GM18907 (cell line): ENCODE data around the gene LRRC57.

Source experiments
- ATAC-seq: cut with Tn5 transposase; IDR thresholded peaks from one replicate; pipeline ENCODE4 v1.9.1; 2021; ENCODE audit warnings: mild to moderate bottlenecking, moderate library complexity; ENCODE audit not compliant: unreplicated experiment

The LRRC57 gene

GRCh38 chr15:42553554-42553953 is 5.0 kb upstream of the LRRC57 start:
- ATAC-seq, result no peak

- ATAC-seq, result no peak
Measured at GRCh38 chr15:42549741-42550392, 1.3 kb upstream of the LRRC57 start.

- peak; percentile 46 for ATAC-seq
Measured at GRCh38 chr15:42549032-42549491, 469 bp upstream of the LRRC57 start.

DNA sequence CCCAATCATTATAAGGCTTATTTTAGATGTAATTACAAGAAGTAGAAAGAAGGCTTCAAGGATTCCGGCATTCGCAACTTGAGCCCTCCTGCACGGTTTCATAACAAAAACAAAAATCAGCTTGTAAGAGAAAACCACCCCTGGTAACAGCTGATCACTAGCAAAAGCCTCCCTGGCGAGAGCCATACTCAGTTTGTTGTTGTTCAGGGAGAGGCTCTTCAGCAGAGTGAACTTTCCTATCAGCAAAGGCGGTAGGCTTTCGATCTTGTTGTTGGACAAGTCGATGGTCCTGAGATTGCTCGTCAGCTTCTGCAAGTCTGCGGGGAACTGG is 710 bp downstream of the LRRC57 start:
- peak; percentile 17 for ATAC-seq

DNA sequence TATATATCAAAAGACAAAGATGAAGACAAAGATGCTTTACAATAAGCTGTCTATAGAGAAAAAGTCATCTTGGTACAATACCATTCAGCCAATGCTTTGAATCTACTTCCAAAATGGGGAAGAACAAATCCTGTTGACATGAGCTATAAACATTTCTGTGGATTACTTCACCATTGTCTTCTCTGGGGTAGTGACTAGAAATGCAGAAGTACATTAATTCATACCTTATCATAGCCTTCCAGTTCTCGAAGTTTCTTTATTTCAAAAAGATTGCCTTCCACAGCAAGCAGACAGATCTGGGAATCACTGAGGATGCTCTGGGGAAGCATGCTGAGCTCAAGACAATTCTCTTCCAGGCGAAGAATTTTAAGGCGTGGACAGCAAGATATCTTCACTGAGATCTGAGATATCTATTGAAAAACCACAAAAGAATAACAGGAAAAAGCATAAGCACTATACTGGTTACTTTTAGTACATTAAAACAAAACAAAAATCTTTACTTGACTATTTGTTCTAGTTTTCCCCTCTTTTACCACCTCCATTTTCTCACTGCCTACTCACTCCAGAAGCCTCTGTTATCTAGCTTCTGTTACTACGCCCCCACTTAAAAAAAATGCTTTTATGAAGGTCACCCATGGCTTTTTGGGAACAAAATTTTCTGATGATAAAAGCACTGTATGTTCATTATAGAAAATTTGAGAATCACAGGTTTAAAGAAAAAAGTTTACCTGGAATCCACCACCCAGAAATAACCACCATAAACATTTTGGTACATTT is 3.6 kb downstream of the LRRC57 start:
- ATAC-seq, result no peak

DNA sequence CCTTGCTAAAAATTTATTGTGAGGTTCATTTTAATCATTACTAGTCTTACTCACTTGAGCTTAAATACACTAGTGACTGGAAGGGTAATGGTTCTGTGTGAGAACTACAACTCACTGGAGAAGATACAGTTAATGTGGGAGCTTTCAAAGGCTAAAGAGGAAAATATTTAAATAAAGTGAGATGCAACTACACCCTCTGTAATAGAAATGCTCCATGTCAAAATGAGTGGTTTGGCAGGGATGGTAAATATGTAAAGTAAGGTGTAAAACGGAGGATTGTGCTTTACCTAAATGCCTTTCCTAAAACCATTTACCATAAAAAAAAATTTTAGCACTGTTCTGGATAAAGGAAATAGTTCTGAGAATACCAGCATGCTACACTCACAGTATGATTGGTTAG is 15.3 kb downstream of the LRRC57 start:
- no peak for ATAC-seq

DNA sequence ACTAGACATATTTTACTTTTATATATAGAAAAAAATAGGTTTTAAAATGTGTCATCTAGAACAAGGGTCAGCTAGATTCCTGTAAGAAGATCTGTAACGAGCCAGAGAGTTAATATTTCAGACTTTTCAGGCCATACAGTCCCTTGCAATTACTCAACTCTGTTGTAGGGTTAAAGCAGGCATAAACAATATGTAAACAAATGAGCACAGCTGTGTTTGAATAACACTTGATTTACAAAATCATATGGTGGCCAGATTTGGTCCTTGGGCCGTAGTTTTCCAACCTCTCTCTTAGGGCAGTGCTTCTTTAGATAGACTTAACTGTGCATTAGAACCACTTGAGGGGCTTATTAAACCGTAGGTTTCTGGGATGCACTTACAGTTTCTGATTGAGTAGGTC is 19.6 kb downstream of the LRRC57 start:
- no peak for ATAC-seq

DNA sequence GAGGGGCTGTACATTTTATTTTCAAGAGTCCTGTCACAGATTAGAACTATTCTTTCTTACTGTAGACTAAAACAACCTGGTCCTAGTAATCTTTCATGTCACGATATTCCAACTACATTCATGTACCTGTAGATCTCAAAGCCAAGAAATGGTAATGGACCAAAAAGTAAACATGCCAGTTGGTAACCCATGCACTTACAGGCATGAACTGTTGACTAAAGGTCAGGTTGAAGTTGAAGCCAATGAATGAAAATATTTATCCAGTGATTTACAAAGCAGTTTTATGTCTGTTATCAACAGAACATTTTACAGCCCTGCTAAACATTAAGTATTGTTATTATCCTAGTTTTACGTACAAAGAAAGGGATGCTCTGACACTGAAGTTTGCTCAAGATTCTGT is 25.3 kb downstream of the LRRC57 start:
- ATAC-seq, result no peak

DNA sequence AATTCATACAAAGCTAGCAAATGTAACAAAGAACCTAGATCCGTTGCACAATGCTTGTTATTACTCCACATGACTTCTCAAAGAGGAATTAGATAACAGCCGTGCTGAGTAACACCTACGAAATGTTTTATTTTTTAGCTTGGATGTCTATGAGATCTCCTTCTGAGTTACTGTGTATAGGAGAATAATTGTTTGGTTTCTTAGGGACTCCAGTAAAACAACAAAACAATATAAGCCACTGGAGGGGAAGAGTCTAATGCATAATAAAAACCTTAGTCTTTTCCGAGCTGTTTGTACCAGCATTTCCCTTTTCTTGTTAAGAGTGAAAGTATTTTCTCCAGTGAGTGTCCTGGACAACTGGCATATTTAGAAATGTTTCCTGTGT is 37.6 kb downstream of the LRRC57 start:
- ATAC-seq, result no peak

DNA sequence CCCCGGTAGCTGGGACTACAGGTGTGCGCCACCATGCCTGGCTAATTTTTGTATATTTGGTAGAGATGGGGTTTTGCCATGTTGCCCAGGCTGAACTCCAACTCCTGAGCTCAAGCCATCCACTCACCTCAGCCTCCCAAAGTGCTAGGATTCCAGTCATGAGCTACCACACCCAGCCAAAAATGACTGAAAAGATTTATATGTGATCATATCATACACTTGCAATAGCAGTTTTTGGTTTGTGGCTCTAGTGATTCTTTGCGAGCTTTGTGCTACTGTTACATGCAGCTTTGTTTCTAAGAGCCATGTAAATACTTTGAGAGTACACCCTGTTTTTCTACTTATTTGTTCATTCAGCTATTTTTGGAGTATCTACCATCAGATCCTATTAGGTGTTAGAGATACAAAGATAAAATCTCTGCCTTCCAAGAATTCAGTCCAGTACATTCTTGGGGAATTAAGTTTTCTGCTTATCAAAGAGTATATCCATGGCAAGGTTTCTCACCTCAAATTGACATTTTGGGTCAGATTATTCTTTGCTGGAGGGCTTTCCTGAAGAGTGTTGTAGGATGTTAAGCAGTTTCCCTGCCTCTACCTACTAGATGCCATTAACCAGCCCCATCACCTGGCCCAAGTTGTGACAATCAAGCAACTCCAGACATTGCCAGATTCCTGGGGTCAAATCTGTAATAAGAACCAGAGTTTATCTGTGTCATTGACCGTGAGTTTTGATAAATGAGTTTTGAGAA is 38.2 kb downstream of the LRRC57 start:
- ATAC-seq, result no peak

GRCh38 chr15:42508263-42508690 is 40.3 kb downstream of the LRRC57 start:
- no peak for ATAC-seq

GRCh38 chr15:42507514-42507913 is 41.1 kb downstream of the LRRC57 start:
- ATAC-seq, result no peak

- peak; percentile 7 for ATAC-seq
Measured at GRCh38 chr15:42504631-42505030, 44.0 kb downstream of the LRRC57 start.

- ATAC-seq, result no peak
Measured at GRCh38 chr15:42503825-42504224, 44.8 kb downstream of the LRRC57 start.

DNA sequence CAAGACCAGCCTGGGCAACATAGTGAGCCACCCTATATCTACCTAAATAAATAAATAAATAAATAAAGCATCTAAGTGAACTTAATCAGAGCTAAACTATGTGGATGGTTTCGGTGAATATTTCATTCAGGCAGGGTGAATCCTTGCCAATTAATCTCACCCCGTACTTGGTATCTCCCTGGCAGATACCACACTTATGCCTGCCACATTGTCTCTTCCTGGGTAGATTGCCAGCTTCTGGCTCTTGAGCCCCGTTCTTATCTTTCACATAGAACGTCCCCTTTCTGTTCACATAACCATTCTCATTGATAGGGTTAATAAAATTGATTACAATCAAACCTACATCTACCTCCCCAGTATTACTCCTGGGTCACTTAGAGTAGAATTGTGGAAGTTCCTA is 46.1 kb downstream of the LRRC57 start:
- ATAC-seq, result no peak

GRCh38 chr15:42499858-42500609 is 48.6 kb downstream of the LRRC57 start:
- ATAC-seq, result no peak

- no peak for ATAC-seq
Measured at GRCh38 chr15:42498212-42499068, 50.2 kb downstream of the LRRC57 start.

DNA sequence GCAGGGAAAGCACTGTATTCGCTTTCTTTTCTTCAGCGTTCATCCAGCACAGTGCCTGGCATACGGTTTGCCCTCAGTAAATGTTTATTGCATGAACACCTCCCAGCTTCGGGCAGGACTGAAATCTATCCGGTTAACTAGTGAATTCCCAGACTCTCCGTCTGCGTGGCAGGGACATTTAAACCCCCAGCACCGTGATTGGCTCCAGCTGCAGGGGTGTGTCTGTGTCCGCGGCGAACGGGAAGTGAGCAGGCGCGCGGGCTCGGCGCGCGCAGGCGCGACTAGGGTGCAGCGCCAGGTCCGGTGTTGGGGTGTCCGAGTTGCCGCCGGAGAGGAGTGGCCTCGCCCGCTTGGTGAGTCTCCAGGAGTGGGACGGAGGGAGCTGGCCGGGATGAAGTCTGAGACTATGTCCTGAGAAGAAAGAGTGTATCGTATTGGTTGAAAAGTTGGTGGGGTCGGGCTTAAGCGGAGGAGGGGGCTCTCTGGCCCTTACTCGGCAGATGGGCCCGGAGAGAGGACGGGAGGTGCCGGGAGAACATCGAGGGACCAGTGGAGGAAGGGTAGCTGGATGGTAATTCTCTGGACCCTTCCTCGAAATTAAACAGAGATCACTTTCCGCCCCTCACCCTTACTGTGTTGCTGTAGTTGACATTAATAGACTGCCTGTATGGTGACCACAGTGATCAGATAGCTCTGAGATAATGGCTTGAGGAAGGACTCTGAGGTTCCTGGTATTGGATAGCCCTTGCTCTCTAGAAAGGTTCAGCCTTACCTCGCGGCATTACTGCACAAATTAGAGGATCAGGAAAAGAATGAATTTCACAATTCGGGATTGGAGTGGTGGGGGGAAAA is 53.0 kb downstream of the LRRC57 start, which contains the start of gene SNAP23:
Gene SNAP23 (plus strand): TSS at position 274 of the 852 bp plus-strand sequence. CDS start 16,213 bp downstream, outside the sequence.
- peak; percentile 68 for ATAC-seq

DNA sequence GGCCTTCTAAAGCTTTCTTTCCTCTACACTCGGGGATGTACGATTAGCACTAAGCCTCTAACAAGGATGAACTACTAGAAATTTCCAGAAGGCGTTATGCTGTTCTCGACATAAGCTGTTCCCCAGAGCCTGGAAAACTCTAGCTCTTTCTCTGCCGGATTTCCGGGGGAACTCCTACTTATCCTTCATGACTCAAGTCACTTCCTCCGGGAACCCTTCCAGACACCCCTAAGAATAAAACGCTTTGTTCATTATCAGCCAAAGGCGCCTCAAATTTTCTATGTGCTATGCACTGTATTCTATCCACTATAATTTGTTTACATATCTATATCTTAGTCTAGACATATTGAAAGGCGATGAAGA is 53.6 kb downstream of the LRRC57 start:
- no peak for ATAC-seq
